Liver (tissue), 3 donors: ENCODE measurements around the gene SGIP1.

Source experiments
- CTCF ChIP-seq: fragments of 150-350 bp; IDR thresholded peaks from 2 replicates; pipeline ENCODE4 v1.5.1; 2017; ENCODE audit warnings: improper control_type of control experiment, low read depth, low read length; ENCODE audit not compliant: missing input control
- NR2F2 ChIP-seq: IDR thresholded peaks from 2 replicates; pipeline ENCODE4 v1.6.1; 2016; ENCODE audit warnings: antibody characterized with exemption
- TAF1 ChIP-seq: conservative IDR thresholded peaks from 2 replicates; pipeline ENCODE4 v1.6.1; 2016; ENCODE audit warnings: antibody characterized with exemption, mild to moderate bottlenecking
- donor health status: healthy.
- donor health status: healthy.

- TF ChIP-seq CTCF (no peak), NR2F2 (no peak), TAF1 (no peak)
Measured at GRCh38 chr1:66768965-66769364, 235.0 kb downstream of the SGIP1 start.
